NK-92 (cell line): Measurements from ENCODE around the gene TMEM184A.

Experiments
- DNase-seq: peaks from one replicate; lab custom pipeline; 2025; ENCODE audit not compliant: unreplicated experiment; lab: John Stamatoyannopoulos, UW

Gene TMEM184A

DNA sequence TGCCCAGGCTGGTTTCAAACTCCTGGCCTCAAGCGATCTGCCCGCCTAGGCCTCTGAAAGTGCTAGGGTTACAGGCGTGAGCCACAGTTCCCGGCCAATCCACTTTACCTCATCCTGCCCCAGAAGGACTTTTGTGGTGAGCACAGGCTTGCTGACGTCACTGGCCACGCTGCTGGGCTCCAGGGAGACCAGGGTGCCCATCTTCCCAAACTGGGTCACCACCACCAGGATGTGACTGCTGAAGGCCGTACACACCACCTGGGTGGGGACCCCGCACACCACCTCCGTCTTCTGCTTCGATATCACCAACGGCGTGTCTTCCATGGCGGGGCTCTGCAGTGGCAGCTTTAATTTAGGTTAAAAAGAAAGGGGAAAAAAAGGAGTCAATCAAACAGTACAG lies 13.0 kb upstream of the TMEM184A start:
- no peak for DNase-seq

GRCh38 chr7:1567896-1568510 lies 12.0 kb upstream of the TMEM184A start:
- DNase-seq, result no peak

- no peak for DNase-seq
These were observed 11.2 kb upstream of the TMEM184A start for GRCh38 chr7:1567049-1567771.

DNA sequence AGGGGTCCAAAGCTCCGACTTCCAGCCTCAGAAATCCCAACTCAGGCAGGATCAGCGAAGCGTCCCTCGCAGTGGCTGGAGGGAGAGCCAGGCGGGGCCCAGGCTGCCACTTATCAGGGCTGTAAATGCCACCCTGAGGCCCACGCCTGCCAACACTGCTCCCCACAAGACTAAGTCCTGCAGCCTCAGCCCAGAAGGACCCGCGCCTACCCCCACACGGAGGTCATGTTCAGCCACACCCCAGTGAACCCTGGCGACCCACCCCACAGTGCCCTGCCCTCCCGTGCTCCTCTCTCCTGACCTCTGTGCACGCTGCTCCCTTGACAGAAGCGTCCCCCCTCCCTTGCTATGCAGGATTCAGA lies 10.7 kb upstream of the TMEM184A start:
- DNase-seq, result no peak

DNA sequence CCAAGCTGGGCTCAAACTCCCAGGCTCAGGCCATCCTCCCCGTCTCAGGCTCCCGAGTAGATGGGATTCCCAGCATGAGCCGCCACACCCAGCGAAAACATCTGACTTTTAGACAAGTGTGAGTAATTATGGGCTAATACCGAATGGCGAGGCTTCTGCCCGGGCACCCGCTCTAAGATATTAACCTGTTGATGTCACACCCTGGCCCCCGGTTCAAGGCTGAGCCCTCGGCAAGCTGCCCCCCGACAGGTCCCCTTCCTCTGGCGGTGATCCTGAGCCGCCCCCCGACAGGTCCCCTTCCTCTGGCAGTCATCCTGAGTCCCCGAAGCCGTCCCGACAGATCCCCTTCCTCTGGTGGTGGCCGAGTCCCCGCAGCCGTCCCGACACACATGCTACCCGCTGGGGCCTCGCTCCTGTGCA lies 8.6 kb upstream of the TMEM184A start:
- no peak for DNase-seq

DNA sequence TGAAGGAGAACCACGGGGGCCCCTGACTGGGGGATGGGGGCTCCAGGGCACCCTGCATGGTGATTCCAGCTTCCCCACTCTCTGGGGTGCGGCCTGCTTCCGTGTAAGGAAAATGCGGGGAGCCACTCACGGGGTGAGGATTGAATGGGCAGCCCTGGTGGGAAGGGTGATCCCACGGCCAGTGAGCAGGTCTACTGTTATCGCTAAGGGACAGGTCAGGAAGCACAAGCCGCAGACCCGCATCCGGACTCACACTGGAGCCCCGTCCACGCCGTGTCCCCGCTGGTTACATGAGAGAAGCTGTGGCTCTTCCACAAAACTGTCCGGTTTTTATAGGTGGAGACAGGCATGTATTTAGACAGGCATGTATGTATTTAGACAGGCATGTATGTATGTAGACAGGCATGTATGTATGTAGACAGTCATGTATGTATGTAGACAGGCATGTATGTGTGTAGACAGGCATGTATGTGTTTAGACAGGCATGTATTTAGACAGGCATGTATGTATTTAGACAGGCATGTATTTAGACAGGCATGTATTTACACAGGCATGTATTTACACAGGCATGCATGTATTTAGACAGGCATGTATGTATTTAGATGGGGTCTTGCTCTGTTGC lies 8.1 kb upstream of the TMEM184A start:
- DNase-seq, result no peak

DNA sequence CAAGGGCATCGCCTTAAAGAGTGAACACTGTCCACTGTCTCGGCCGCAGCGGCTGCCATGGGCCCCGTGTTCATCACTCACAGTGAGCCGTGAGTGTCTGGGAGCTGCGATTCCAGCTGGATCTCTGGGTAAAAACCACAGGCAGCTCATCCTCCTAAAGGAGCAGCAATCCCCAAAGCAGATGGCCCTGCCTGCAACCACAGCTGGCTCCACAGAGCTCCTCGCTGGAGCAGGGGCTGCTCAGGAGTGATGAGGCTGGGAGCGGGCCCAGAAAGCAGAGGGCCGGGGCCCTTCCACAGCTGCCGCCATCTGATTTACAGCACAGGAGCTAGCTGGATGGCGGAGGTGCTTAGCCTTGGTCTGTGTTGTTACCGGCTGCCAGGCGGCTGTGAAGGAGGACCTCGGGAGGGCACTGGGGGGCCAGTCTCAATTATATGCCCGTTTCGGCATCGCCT lies 6.6 kb upstream of the TMEM184A start:
- DNase-seq, result no peak

- no peak for DNase-seq
These were observed 6.1 kb upstream of the TMEM184A start for GRCh38 chr7:1562116-1562515.

- no peak for DNase-seq
These were observed 5.3 kb upstream of the TMEM184A start for GRCh38 chr7:1561036-1561940.

DNA sequence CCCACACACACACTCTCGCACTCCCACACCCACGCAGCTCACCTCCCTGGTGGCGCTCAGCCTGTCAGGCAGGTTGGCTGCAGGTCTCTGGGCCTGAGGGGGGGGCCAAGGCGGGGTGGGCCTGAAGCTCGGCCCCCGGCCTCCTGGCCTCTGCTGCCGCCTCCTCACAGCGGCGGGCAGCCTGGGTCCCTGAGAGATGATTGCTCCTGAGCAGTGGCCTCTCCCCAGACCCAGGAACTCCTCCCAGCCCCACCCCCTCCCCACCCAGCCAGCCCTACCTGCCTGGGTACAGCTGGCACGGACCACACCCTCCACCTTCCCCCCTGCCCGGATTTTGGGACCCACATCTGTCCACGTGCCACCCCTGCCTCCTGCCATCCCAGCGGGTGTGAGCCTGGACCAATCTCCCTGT lies 4.6 kb upstream of the TMEM184A start:
- DNase-seq, result no peak

DNA sequence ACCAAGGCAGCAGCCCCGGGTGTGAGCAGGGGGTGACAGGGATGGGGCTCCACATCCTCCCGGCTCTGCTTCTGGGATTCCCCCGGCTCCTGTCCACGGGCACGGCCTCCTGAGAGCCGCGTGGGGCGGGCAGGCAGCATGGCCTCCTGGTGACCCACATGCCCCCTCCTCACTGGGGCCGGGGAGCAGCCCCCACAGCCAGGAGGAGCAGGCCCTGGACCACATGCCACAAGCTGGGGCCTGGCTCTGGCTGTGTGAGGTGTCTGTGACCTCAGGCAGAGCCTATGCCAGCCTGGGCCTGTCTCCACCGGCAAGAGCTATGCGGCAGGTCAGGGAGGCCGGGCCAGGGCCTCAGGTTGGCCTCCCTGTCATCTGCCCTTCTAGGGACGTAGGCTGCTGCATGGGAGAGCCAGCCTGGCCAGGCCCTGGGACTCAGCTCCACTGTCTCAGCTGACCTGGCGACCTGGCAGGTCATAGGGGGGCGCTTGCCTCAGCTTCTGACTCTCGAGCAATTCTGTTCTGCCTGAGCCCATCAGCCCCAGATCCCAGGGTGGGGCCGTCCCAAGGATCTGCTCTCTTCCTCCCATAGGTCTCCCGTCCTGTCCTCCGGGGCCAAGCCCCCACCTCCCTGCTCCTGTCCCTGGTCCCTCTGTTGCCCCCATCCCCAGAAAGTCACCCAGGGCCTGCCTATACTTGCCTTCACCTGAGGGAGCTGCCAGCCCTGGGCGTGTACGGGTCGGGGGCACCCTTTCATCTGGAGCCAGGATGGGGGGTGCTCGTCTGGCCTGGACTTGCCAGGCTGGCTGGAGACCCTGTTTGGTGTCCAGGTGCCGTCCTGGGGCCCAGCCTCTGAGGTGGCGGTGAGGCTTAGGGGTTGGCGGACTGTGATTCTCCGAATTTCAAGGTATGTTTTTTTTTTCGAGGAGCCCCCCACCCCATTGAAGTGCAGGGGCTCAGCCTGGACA lies 3.9 kb upstream of the TMEM184A start:
- no peak for DNase-seq

GRCh38 chr7:1558841-1559625 lies 3.0 kb upstream of the TMEM184A start:
- no peak for DNase-seq

GRCh38 chr7:1558181-1558811 lies 2.3 kb upstream of the TMEM184A start:
- DNase-seq, result no peak

- no peak for DNase-seq
These were observed 1.8 kb upstream of the TMEM184A start for GRCh38 chr7:1557771-1558170.

- DNase-seq, result no peak
These were observed 1.0 kb upstream of the TMEM184A start for GRCh38 chr7:1557006-1557405.

- DNase-seq, result no peak
These were observed 776 bp downstream of the TMEM184A start for GRCh38 chr7:1555046-1555812.

DNA sequence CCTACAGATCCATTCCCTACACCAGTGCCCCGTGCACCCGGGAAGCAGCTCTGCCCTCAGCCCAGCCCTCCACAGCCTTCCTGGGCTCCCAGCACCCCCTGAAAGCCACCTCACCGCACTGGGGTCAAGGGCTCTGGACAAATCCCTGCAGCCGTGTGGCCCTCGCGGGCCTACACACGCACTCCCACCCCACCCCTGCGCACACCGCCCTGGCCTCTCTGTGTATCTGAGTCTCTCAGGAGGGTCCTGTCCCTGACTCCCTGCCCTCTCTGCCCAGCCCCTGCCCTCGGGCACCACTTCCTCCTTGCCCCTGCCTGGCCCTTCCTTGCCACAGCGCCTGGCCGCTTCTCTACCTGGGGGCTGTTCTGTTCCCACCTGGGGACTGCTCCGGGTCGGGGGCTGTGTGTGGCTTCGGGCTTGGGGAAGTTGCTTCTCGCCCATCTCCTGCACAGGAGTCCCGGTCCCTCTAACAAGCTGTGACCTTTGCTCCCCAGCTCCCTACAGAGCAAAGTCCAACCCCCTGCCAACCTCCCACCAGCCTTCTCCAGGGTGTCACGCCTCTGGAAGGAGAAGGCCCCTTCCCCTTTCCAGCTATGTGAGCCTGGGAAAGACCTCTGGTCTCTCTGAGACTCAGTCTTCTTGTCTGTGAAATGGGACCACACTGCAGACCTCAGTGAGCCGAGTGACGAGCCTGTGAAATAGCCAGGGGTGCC lies 1.5 kb downstream of the TMEM184A start:
- DNase-seq, result no peak
